HG03196 (cell line): Measurements from ENCODE around the gene PCCB.
"Not testable (repeated sequence)": the region's sequence is repeated elsewhere in the genome, so short reads cannot be mapped to it uniquely, and the experiment has no call there.

Experiments used
- ATAC-seq: cut with Tn5 transposase; IDR thresholded peaks from one replicate; pipeline ENCODE4 v1.9.1; 2021; ENCODE audit not compliant: unreplicated experiment

Gene PCCB

DNA sequence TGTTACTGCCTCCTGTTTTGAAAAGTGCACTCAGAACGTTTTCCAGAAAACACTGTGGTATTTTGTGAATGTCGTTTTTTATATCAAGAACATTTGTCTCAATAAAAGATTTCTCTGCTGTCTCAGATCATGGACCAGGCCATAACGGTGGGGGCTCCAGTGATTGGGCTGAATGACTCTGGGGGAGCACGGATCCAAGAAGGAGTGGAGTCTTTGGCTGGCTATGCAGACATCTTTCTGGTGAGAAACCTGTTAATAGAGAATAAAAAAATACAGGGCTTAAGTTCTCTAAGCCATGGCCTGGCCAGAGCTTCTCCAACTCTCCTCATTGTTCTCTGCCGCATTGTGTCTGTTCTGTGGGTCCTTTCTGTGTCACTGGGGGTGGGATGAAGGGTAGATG is 11.7 kb downstream of the PCCB start:
- no peak for ATAC-seq

GRCh38 chr3:136262559-136262958 is 12.4 kb downstream of the PCCB start:
- no peak for ATAC-seq

DNA sequence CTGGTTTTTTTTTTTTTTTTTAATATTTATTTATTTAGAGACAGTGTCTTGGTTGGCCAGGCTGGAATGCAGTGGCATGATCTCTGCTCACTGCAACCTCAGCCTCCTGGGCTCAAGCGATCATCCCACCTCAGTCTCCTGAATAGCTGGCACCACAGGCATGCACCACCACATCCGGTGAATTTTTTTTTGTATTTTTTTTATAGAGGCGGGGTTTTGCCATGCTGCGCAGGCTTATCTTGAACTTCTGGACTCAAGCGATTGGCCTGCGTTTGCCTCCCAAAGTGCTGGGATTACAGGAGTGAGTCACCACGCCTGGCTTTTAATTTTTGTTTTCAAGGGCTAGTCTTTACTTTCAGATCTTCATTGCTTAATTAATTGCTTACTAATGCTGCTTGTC is 13.1 kb downstream of the PCCB start:
- no peak for ATAC-seq

GRCh38 chr3:136266468-136267125 is 16.5 kb downstream of the PCCB start:
- not testable (repeated sequence) for ATAC-seq

- no peak for ATAC-seq
Measured at GRCh38 chr3:136267235-136267634, 17.1 kb downstream of the PCCB start.

DNA sequence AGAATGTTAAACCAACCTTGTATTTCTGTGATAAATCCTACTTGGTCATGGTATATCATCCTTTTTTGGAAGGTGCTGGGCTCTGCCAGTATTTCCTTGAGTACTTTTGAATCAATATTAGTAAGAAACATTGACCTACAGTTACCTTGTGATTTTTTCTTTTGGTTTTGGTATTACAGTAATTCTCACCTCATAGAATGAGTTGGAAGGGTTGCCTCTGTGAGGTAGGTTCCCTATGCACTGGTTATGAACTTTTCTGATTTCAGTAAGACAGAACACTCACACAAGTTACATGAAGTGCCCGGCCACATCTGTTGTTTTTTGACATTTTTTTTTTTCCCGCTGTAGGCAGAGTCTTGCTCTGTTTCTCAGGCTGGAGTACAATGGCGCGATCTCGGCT is 20.0 kb downstream of the PCCB start:
- ATAC-seq, result no peak

DNA sequence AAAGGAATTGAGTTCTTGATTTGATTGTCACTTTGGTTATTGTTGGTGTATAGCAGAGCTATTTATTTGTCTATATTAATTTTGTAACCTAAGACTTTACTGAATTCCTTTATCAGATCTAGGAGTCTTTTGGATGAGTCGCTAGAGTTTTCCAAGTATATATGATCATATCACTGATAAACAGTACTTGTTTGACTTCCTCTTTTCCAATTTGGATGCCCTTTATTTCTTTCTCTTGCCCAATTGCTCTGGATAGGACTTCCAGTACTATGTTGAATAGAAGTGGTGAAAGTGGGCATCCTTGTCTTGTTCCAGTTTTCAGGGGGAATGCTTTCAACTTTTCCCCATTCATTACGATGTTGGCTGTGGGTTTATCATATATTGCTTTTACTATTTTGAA is 21.5 kb downstream of the PCCB start:
- not testable (repeated sequence) for ATAC-seq

DNA sequence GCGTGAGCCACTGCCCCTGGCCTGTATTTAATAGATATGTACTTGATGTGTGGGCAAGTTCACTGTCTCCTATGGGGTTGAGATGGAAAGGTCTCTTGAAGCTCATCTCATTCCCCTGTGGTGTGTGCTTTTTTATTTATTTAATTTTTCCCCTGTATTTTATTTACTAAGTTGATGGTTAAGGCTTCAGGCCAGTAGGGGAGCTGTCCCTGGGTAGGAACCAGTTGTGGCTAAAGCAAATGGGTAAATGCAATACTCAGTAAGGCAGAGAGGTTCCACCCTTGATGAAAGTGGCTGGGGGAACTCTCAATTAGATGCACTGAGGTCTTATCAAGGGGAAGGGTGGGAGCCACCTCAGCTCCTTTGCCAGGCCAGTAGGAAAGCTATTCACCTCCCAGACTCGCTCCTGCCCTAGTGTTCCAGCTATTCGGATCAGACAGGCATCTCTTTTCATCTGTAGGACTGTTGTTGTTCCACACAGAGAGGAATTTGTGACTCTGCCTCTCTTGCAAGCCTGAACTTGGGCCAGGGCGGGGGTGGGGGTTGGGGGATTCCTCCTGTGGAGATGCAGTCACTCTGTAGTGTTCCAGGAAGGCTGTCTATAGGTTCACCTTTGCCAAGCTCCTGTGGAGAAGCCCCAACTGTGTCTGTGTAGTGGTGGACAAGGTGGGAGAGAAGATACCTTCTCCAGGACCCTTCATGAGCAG is 26.1 kb downstream of the PCCB start:
- no peak for ATAC-seq

DNA sequence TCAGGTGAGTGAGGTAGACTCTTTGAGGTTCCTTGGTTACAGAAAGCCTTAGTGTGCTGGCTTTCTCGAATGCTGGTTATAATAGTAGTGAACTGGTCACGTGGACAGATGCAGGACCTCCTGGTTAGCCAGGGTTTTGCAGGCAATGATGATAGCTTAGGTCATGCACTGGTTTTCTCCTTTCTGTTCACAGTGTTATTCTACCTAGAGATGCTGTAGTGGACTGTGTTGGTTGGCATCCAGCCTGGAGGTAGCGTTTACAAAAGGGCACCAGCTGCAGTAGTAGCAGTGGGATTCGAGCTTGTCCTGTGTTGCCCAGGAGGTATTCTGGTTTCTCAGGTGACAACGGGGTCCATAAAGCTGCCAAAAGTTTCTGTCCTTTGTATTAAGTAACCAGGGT is 27.0 kb downstream of the PCCB start:
- no peak for ATAC-seq

- ATAC-seq, result no peak
Measured at GRCh38 chr3:136277634-136278033, 27.5 kb downstream of the PCCB start.

- ATAC-seq, result no peak
Measured at GRCh38 chr3:136279092-136279491, 29.0 kb downstream of the PCCB start.

GRCh38 chr3:136280961-136281360 is 30.8 kb downstream of the PCCB start:
- no peak for ATAC-seq

DNA sequence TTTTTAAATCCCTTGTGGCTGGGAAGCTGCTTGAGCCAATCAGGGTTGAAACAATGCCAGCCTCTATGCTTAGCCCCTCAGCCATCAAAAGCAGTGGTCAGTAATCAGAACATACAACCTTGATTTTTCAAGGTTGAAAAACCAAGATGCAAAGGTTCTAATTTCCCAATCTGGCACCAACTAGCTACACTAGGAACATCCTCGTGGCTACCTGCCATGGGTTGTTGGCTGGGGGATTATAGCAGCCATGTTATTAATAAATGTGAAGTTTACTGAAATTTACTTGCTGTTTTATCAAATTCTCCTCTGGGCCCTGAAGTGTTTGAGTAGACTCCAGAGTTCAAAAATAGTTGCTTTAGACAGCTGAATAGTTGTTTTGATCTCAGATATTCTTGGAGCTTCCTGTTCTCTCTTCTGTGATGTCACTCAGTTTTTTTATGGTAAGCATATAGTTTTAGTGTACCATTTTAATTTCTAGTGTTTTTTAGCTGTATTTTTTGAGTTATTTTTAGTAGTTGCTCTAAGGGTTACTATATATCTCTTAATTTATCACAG is 31.9 kb downstream of the PCCB start:
- ATAC-seq, result no peak

GRCh38 chr3:136283627-136284026 is 33.5 kb downstream of the PCCB start:
- no peak for ATAC-seq

- ATAC-seq, result no peak
Measured at GRCh38 chr3:136291302-136291701, 41.2 kb downstream of the PCCB start.

DNA sequence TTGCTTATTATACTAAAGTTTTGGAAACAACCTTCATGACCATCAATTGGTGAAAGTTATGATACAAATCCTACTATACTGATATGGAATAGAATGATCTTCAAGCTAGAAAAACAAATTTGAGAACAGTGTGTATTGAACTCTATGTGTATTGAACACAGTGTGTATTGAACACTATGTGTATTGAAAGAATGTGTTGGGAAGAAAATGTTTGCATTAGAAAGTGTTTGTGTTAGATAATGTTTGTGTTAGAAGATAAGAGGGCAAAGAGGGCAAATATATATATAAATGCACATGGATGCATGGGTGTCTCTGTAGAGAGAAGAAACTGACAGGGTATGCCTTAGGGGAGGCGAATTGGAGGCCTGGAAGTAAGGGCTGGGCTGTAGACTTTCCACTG is 42.4 kb downstream of the PCCB start:
- no peak for ATAC-seq

DNA sequence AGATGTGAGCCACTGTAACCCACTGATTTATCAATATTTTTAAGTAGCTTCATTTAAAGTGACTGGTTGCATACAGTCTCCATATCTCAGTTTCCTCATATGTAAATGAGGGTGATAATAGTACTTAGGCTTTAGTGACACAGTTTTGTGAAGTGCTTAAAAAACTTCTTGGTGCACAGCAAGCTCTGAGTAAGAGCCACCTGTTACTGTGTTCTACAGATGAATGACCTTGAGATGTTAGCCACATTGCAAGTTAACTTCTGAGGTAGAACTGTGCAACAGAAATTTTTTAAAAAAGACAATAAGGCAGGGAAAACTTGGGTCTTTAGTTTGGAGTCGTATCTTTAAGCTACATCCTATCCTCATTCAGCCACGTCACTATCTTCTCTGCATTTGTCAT is 43.1 kb downstream of the PCCB start:
- ATAC-seq, result no peak

- ATAC-seq, result no peak
Measured at GRCh38 chr3:136294176-136294575, 44.0 kb downstream of the PCCB start.

DNA sequence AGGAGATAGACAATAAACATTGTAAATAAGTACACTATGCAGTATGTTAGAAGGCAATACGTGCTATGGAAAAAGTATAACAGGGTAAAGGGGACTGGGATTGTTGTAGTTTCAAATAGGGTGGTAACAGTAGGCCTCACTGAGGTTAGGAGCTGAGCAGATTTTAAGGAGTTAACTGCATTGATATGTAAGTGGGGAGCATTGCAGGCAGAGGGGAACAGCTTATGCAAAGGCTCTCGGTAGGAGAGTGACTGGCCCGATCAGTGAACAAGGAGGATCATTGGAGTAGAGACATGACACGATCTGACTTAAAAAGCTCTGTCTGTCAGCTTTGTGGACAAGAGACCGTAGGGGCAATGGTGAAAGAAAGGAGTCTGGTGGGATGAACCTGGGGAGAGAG is 46.8 kb downstream of the PCCB start:
- ATAC-seq, result no peak

DNA sequence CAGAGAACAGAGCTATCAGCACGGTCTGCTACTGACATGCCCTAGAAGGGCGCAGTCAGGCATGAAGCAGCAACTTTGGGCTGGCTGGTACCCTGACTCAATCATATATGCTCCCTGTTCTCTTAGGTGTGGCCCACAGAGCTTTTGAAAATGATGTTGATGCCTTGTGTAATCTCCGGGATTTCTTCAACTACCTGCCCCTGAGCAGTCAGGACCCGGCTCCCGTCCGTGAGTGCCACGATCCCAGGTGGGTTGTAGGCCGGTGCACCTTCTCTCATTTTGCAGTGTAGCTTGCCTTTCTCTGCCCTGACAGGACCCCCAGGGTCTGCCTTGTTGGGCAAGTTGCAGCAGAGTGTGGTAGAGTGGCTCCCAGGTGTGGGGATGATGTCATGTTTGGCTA is 47.7 kb downstream of the PCCB start:
- no peak for ATAC-seq

- no peak for ATAC-seq
Measured at GRCh38 chr3:136300444-136300843, 50.3 kb downstream of the PCCB start.

DNA sequence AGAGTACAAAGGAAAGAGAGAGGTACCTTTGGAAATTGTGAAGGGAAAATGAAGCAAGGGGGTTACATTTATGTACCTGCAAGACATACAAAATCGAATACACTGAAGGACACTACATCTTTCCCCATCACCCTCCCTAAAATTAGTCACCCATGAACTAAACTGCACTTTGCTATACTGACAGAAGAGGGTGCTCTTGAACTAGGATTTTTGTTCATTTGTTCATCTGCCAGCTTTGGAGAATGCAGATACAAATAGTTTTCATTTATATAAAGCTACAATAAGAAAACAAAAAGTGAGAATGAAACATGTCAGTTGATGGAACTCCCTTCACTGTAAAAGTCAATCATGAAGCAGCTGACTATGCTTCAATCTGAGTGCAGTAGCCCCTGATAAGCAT is 55.7 kb downstream of the PCCB start:
- no peak for ATAC-seq

GRCh38 chr3:136311261-136311660 is 61.1 kb downstream of the PCCB start:
- no peak for ATAC-seq
